Measurements from ENCODE around the gene PTBP3. TPM values are rescaled to one million over a fixed set of nuclear protein-coding genes. Genes with fewer than 3 reads are reported as not detected.

Gene PTBP3
- polyA plus RNA-seq, 1 experiment = 34.8 TPM

DNA sequence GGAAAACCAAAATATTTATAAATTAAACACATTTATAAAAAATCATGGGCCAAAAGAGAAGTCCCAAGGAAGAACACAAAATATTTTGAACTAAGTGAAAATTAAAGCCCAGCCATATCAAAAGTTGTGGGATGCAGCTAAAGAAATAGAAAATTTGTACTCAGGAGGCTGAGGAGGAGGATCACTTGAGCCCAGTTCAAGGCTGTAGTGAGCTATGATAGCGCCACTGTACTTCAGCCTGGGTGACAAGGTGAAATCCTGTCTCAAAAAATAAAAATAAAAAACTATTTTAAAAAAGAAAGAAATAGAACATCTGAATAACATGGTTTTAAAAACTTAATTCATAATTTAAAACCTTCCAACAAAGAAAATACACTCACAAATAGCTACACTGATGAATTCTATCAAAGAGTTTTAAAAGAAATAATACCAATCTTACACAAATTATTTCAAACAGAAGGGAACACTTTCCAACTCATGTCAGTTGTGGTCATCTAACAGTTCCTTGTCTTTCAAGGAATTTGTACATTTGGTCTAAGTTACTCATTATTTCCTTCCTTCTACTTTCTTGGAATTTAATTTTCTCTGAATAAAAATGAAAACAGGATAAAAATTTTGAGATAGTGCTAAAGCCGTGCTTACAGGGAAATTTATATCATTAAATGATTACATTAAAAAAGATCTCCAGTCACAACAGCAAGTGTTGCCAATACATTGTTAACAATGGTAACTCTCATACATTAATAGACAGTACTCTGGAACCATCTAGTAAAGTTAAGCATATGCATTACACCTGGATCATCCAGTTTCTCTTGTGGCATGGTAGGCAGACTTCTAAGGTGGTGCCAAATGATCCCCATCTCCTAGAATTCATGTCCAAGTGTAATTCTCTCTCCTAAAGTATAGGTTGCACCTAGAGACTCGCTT is 17.8 kb downstream of the PTBP3 start:
- TF ChIP-seq, protein P1, sequence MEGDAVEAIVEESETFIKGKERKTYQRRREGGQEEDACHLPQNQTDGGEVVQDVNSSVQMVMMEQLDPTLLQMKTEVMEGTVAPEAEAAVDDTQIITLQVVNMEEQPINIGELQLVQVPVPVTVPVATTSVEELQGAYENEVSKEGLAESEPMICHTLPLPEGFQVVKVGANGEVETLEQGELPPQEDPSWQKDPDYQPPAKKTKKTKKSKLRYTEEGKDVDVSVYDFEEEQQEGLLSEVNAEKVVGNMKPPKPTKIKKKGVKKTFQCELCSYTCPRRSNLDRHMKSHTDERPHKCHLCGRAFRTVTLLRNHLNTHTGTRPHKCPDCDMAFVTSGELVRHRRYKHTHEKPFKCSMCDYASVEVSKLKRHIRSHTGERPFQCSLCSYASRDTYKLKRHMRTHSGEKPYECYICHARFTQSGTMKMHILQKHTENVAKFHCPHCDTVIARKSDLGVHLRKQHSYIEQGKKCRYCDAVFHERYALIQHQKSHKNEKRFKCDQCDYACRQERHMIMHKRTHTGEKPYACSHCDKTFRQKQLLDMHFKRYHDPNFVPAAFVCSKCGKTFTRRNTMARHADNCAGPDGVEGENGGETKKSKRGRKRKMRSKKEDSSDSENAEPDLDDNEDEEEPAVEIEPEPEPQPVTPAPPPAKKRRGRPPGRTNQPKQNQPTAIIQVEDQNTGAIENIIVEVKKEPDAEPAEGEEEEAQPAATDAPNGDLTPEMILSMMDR (IDR thresholded peaks at IDR 0.05; ENCODE audit: low read depth, low read length) = no peak
- POLR2A ChIA-PET = interaction anchor here (0.6 kb wide), 1 partner anchor 17 kb away, joined by 3 read pairs; no protein-coding TSS in a partner anchor
- CTCF ChIA-PET = no interaction called here
- Histone ChIP-seq H3K9me3 (ENCODE audit: control insufficient read depth, insufficient read depth, low read length) (no peaks in the 10 kb centered on the region), H3K4me3 (ENCODE audit: low read depth, low read length) (no peak overlapping the region), H3K27ac (ENCODE audit: low read depth, low read length) (no peak overlapping the region), H3K27me3 (ENCODE audit: control insufficient read depth, insufficient read depth, low read length) (no peaks in the 10 kb centered on the region)
- DNase-seq (ENCODE audit: low read depth, low spot score) = no peak

DNA sequence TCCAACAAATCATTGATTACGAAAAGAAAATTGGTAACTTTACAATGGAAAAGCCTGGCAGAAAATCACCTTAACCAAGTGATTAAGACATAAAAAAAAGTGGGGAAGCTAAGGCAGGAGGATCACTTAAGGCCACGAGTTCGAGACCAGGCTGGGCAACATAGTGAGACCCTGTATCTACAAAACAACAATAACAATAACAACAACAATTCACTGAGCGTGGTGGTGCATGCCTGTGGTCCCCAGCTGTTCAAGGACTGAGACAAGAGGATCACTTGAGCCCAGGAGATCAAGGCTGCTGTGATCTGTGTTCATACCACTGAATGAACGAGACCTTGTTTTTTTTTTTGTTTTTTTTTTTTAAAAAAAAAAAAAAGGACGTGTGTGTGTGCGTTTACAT is 21.3 kb downstream of the PTBP3 start:
- no peaks in the 10 kb centered on the region for H3K27me3 ChIP-seq (ENCODE audit: control insufficient read depth, insufficient read depth, low read length)
- ChIA-PET POLR2A (interaction anchor here (0.6 kb wide), 1 partner anchor 156 kb away, joined by 3 read pairs; no protein-coding TSS in a partner anchor), CTCF (no interaction called here)
- TF ChIP-seq, protein P1 (IDR thresholded peaks at IDR 0.05; ENCODE audit: low read depth, low read length) = no peak
- no peaks in the 10 kb centered on the region for H3K9me3 ChIP-seq (ENCODE audit: control insufficient read depth, insufficient read depth, low read length)
- no peak overlapping the region for H3K4me3 ChIP-seq (ENCODE audit: low read depth, low read length)
- H3K27ac ChIP-seq (ENCODE audit: low read depth, low read length) = no peak overlapping the region
- no peak for DNase-seq (ENCODE audit: low read depth, low spot score)

DNA sequence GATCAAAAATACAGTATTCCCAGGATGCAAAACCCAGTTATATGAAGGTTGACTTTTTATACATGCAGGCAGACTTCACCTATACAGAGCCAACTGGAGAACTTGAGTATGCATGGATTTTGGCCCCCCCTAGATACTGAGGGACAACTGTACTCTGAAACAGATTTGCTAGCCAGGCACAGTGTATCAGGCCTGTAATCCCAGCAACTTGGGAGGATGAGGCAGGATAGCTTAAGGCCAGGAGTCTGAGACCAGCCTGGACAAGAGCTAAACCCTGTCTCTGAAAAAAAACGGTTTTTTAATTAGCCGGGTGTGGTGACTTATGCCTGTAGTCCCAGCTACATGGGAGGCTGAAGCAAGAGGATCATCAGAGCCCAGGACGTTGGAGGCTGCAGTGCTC is 21.9 kb downstream of the PTBP3 start:
- TF ChIP-seq, protein P1 (IDR thresholded peaks at IDR 0.05; ENCODE audit: low read depth, low read length) = no peak
- no peak overlapping the region for H3K27ac ChIP-seq (ENCODE audit: low read depth, low read length)
- ChIA-PET POLR2A (no interaction called here), CTCF (no interaction called here)
- H3K4me3 ChIP-seq (ENCODE audit: low read depth, low read length) = no peak overlapping the region
- DNase-seq (ENCODE audit: low read depth, low spot score) = no peak
- H3K9me3 ChIP-seq (ENCODE audit: control insufficient read depth, insufficient read depth, low read length) = no peaks in the 10 kb centered on the region
- no peaks in the 10 kb centered on the region for H3K27me3 ChIP-seq (ENCODE audit: control insufficient read depth, insufficient read depth, low read length)

DNA sequence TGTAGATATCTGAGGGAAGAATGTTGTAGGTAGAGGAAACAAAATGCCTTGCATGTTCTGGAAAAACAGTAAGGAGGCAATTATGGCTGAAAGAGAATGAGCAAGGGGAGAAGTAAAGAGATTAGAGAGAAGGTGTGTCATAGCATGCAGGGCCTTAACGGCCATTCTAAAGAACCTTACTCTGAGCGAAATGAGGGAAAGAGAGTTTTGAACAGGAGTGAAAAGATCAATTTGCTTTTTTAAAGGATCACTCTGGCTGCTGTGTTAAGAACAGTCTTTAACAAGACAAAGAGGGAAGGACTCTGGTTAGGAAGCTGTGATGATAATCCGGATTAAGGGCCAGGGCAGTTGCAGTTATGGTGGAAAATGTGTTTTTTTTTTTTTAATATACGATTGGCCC is 22.6 kb downstream of the PTBP3 start:
- no peaks in the 10 kb centered on the region for H3K27me3 ChIP-seq (ENCODE audit: control insufficient read depth, insufficient read depth, low read length)
- no peak overlapping the region for H3K27ac ChIP-seq (ENCODE audit: low read depth, low read length)
- POLR2A ChIA-PET = no interaction called here

DNA sequence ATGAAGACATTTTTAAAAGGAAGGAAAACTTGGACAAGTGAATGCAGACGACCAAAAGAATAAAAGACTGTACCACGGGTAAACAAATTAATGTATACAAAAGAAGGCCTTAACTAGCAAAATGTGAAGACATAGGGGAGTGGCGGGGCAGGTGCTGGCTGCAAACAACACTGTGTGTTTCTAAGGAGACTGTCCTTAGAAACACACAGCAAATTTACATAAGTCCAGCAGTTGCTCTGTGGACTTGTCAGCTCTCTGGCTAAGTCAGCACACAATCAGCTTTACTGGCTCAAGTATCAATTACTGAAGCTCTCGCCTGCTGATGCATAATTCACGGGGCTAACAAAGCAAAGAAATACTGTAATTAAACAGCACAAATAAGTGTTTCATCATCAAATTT is 24.8 kb downstream of the PTBP3 start:
- H3K27ac ChIP-seq (ENCODE audit: low read depth, low read length) = no peak overlapping the region
- ChIA-PET CTCF (no interaction called here), POLR2A (no interaction called here)
- no peaks in the 10 kb centered on the region for H3K9me3 ChIP-seq (ENCODE audit: control insufficient read depth, insufficient read depth, low read length)
- TF ChIP-seq, protein P1 (IDR thresholded peaks at IDR 0.05; ENCODE audit: low read depth, low read length) = no peak
- DNase-seq (ENCODE audit: low read depth, low spot score) = no peak
- H3K4me3 ChIP-seq (ENCODE audit: low read depth, low read length) = no peak overlapping the region
- H3K27me3 ChIP-seq (ENCODE audit: control insufficient read depth, insufficient read depth, low read length) = no peaks in the 10 kb centered on the region

More for the DNA sequence above, 22.6 kb downstream of the PTBP3 start:
- H3K9me3 ChIP-seq (ENCODE audit: control insufficient read depth, insufficient read depth, low read length) = no peaks in the 10 kb centered on the region
- CTCF ChIA-PET = no interaction called here
- no peak overlapping the region for H3K4me3 ChIP-seq (ENCODE audit: low read depth, low read length)
- no peak for DNase-seq (ENCODE audit: low read depth, low spot score)
- TF ChIP-seq, protein P1 (IDR thresholded peaks at IDR 0.05; ENCODE audit: low read depth, low read length) = no peak
